Ishikawa (cell line): ENCODE data around the gene TBXT.

Source experiments
- CEBPB ChIP-seq: IDR thresholded peaks from 2 replicates; pipeline ENCODE4 v1.6.1; 2012
- CREB1 ChIP-seq: IDR thresholded peaks from 2 replicates; pipeline ENCODE4 v1.6.1; 2012; ENCODE audit warnings: low read depth
- EGR1 ChIP-seq: IDR thresholded peaks from 2 replicates; pipeline ENCODE4 v1.6.1; 2012
- EP300 ChIP-seq: IDR thresholded peaks from 2 replicates; pipeline ENCODE4 v1.6.1; 2012; ENCODE audit warnings: borderline replicate concordance
- FOXM1 ChIP-seq: IDR thresholded peaks from 2 replicates; pipeline ENCODE4 v1.6.1; 2012; ENCODE audit warnings: low read depth, borderline replicate concordance
- MAX ChIP-seq: IDR thresholded peaks from 2 replicates; pipeline ENCODE4 v1.6.1; 2012
- NFIC ChIP-seq: IDR thresholded peaks from 2 replicates; pipeline ENCODE4 v1.6.1; 2012
- RAD21 ChIP-seq: IDR thresholded peaks from 2 replicates; pipeline ENCODE4 v1.6.1; 2012; ENCODE audit warnings: low read depth
- TCF12 ChIP-seq: IDR thresholded peaks from 2 replicates; pipeline ENCODE4 v1.6.1; 2012; ENCODE audit warnings: low read depth
- TEAD4 ChIP-seq: IDR thresholded peaks from 2 replicates; pipeline ENCODE4 v1.6.1; 2012
- USF1 ChIP-seq: IDR thresholded peaks from 2 replicates; pipeline ENCODE4 v1.6.1; 2012
- YY1 ChIP-seq: IDR thresholded peaks from 2 replicates; pipeline ENCODE4 v1.6.1; 2012; ENCODE audit warnings: low read depth
- TF ChIP-seq, protein P1 (sequence below): IDR thresholded peaks from 2 replicates; pipeline ENCODE4 v1.6.1; 2012; ENCODE audit warnings: low read depth, mild to moderate bottlenecking

The TBXT gene

GRCh38 chr6:166109608-166110007, 58.0 kb downstream of the TBXT start:
- TF ChIP-seq FOXM1 = no peak
- TF ChIP-seq TEAD4 = no peak
- no peak for TF ChIP-seq TCF12
- TF ChIP-seq CEBPB = no peak
- TF ChIP-seq NFIC = no peak
- no peak for TF ChIP-seq USF1
- TF ChIP-seq, protein P1, sequence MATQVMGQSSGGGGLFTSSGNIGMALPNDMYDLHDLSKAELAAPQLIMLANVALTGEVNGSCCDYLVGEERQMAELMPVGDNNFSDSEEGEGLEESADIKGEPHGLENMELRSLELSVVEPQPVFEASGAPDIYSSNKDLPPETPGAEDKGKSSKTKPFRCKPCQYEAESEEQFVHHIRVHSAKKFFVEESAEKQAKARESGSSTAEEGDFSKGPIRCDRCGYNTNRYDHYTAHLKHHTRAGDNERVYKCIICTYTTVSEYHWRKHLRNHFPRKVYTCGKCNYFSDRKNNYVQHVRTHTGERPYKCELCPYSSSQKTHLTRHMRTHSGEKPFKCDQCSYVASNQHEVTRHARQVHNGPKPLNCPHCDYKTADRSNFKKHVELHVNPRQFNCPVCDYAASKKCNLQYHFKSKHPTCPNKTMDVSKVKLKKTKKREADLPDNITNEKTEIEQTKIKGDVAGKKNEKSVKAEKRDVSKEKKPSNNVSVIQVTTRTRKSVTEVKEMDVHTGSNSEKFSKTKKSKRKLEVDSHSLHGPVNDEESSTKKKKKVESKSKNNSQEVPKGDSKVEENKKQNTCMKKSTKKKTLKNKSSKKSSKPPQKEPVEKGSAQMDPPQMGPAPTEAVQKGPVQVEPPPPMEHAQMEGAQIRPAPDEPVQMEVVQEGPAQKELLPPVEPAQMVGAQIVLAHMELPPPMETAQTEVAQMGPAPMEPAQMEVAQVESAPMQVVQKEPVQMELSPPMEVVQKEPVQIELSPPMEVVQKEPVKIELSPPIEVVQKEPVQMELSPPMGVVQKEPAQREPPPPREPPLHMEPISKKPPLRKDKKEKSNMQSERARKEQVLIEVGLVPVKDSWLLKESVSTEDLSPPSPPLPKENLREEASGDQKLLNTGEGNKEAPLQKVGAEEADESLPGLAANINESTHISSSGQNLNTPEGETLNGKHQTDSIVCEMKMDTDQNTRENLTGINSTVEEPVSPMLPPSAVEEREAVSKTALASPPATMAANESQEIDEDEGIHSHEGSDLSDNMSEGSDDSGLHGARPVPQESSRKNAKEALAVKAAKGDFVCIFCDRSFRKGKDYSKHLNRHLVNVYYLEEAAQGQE = no peak
- no peak for TF ChIP-seq EP300
- no peak for TF ChIP-seq RAD21
- TF ChIP-seq EGR1 = no peak
- TF ChIP-seq MAX = no peak
- TF ChIP-seq YY1 = no peak
- no peak for TF ChIP-seq CREB1
